Measurements from ENCODE around the gene SBK3. TPM values are rescaled to one million over a fixed set of nuclear protein-coding genes. Genes with fewer than 3 reads are reported as not detected.

Gene SBK3
- total RNA-seq, 4 donors from 2014 or later, result 0.40 TPM; not detected in 2

- Histone ChIP-seq H3K36me3 (no peaks in the 10 kb centered on the region), H3K27me3 (peaks cover 93% of the 10 kb centered on the region), H3K4me3 (peak overlapping the region in 1 of 2 donors; percentile 23), H3K4me1 (peaks cover 0 to 24% (median 0%) of the 10 kb centered on the region in 3 donors), H3K9me3 (no peaks in the 10 kb centered on the region), H3K27ac (peak overlapping the region in 3 of 4 donors; percentile 24 to 67 (median 34))
- 36 to 44% methylated on average over 11 to 12 of the region's 36 CpGs for WGBS, 2 donors (ENCODE audit: low coverage in 1 of 2)
- TF ChIP-seq, protein P1, sequence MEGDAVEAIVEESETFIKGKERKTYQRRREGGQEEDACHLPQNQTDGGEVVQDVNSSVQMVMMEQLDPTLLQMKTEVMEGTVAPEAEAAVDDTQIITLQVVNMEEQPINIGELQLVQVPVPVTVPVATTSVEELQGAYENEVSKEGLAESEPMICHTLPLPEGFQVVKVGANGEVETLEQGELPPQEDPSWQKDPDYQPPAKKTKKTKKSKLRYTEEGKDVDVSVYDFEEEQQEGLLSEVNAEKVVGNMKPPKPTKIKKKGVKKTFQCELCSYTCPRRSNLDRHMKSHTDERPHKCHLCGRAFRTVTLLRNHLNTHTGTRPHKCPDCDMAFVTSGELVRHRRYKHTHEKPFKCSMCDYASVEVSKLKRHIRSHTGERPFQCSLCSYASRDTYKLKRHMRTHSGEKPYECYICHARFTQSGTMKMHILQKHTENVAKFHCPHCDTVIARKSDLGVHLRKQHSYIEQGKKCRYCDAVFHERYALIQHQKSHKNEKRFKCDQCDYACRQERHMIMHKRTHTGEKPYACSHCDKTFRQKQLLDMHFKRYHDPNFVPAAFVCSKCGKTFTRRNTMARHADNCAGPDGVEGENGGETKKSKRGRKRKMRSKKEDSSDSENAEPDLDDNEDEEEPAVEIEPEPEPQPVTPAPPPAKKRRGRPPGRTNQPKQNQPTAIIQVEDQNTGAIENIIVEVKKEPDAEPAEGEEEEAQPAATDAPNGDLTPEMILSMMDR (IDR thresholded peaks at IDR 0.05), result no peak
- TF ChIP-seq POLR2A (IDR thresholded peaks at IDR 0.05) (no peak), POLR2AphosphoS5 (IDR thresholded peaks at IDR 0.05) (peak; percentile 6)
- ATAC-seq, result peak; percentile 38
Measured at GRCh38 chr19:55549500-55550320, 4.4 kb upstream of the SBK3 start.

- H3K27me3 ChIP-seq, result peaks cover 82% of the 10 kb centered on the region
- no peak overlapping the region for H3K4me3 ChIP-seq
- ATAC-seq, result peak; percentile 86
- H3K4me1 ChIP-seq, result peaks cover 0 to 24% (median 0%) of the 10 kb centered on the region in 3 donors
- H3K36me3 ChIP-seq, result no peaks in the 10 kb centered on the region
- no peaks in the 10 kb centered on the region for H3K9me3 ChIP-seq
- WGBS, 2 donors (ENCODE audit: low coverage in 1 of 2), result 26 to 43% methylated on average over 4 to 7 of the region's 17 CpGs
- peak overlapping the region in 3 of 4 donors; percentile 64 to 77 (median 76) for H3K27ac ChIP-seq
- TF ChIP-seq EP300 (IDR thresholded peaks at IDR 0.05) (no peak), POLR2AphosphoS5 (IDR thresholded peaks at IDR 0.05) (peak; percentile 78)
Measured at GRCh38 chr19:55546822-55547614, 1.7 kb upstream of the SBK3 start.

GRCh38 chr19:55546011-55546410, 668 bp upstream of the SBK3 start:
- 53 to 67% methylated on average over 5 to 6 of the region's 11 CpGs for WGBS, 2 donors (ENCODE audit: low coverage in 1 of 2)
- Histone ChIP-seq H3K4me3 (no peak overlapping the region), H3K27me3 (peaks cover 75% of the 10 kb centered on the region), H3K4me1 (peaks cover 0 to 24% (median 0%) of the 10 kb centered on the region in 3 donors), H3K27ac (peak overlapping the region in 3 of 4 donors; percentile 58 to 77 (median 64)), H3K9me3 (no peaks in the 10 kb centered on the region), H3K36me3 (no peaks in the 10 kb centered on the region)
- no peak for ATAC-seq
- TF ChIP-seq POLR2AphosphoS5 (IDR thresholded peaks at IDR 0.05), result no peak
- TF ChIP-seq EP300 (IDR thresholded peaks at IDR 0.05), result no peak
- TF ChIP-seq, protein P1 (IDR thresholded peaks at IDR 0.05), result no peak
- TF ChIP-seq POLR2A (IDR thresholded peaks at IDR 0.05), result no peak

- no peak for ATAC-seq
- H3K9me3 ChIP-seq, result no peaks in the 10 kb centered on the region
- H3K36me3 ChIP-seq, result no peaks in the 10 kb centered on the region
- no peak overlapping the region for H3K27ac ChIP-seq
- H3K27me3 ChIP-seq, result peaks cover 68% of the 10 kb centered on the region
- WGBS, 2 donors (ENCODE audit: low coverage in 1 of 2), result 62% methylated on average over 6 of the region's 23 CpGs; no CpG with 5 or more reads in 1 of the 2 donors
- TF ChIP-seq EP300 (IDR thresholded peaks at IDR 0.05), result no peak
- no peak for TF ChIP-seq POLR2A (IDR thresholded peaks at IDR 0.05)
- no peak for TF ChIP-seq POLR2AphosphoS5 (IDR thresholded peaks at IDR 0.05)
- TF ChIP-seq, protein P1 (IDR thresholded peaks at IDR 0.05), result no peak
- H3K4me1 ChIP-seq, result peaks cover 0 to 24% (median 0%) of the 10 kb centered on the region in 3 donors
- H3K4me3 ChIP-seq, result no peak overlapping the region
Measured at GRCh38 chr19:55544776-55545439, 435 bp downstream of the SBK3 start.

DNA sequence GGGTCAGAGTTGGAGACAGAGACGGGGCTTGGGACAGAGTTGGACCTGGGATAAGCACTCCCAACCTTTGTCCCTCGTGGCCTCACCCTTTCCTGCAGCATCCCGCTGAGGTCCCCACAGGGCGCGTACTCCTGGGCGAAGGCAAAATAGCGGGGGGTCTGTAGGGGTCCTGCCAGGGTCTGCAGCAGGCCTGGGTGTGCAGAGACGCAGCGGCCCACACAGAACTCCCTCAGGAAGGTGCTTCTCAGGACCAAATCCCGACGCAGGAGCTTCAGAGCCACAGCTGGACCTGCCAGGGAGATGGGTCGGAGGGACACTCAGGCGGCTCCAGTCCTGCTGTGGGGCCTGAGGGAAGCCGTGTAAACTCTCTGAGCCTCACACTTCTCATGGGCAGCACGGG, 1.3 kb downstream of the SBK3 start:
- Histone ChIP-seq H3K27ac (no peak overlapping the region), H3K4me3 (no peak overlapping the region), H3K36me3 (no peaks in the 10 kb centered on the region), H3K9me3 (no peaks in the 10 kb centered on the region), H3K4me1 (peaks cover 0 to 29% (median 0%) of the 10 kb centered on the region in 3 donors), H3K27me3 (peaks cover 61% of the 10 kb centered on the region)
- WGBS, 2 donors (ENCODE audit: low coverage in 1 of 2), result 48 to 80% methylated on average over 2 of the region's 15 CpGs
- ATAC-seq, result no peak
- TF ChIP-seq EP300 (IDR thresholded peaks at IDR 0.05), result no peak
- TF ChIP-seq POLR2AphosphoS5 (IDR thresholded peaks at IDR 0.05), result no peak
- TF ChIP-seq, protein P1 (IDR thresholded peaks at IDR 0.05), result no peak
- TF ChIP-seq POLR2A (IDR thresholded peaks at IDR 0.05), result no peak

Data from gastroesophageal sphincter (tissue), 4 donors.